Cardiac fibroblast (primary cell): ENCODE data around the gene DBX2.
"Not testable (repeated sequence)": the region's sequence is repeated elsewhere in the genome, so short reads cannot be mapped to it uniquely, and the experiment has no call there.

Experiments used
- DNase-seq, 2 donors: peaks; one replicate each; pipeline versions ENCODE4 v3.0.0 to v3.0.0-alpha.2; 2010; ENCODE audit warnings: low read depth in 2 of 2
- H3K4me3 ChIP-seq, 2 donors: replicated peaks in 1 of 2; 1 replicate in 1 of 2; 2 replicates in 1 of 2; pipeline ENCODE4 v1.5.1; 2011; ENCODE audit warnings: low read depth in 2 of 2, low read length in 2 of 2, mild to moderate bottlenecking in 2 of 2, moderate library complexity in 1 of 2
- TF ChIP-seq, protein P1 (sequence below): IDR thresholded peaks from one replicate; pipeline ENCODE4 v1.5.1; 2011; ENCODE audit warnings: low read depth, mild to moderate bottlenecking, low read length, inconsistent platforms

DBX2 gene

DNA sequence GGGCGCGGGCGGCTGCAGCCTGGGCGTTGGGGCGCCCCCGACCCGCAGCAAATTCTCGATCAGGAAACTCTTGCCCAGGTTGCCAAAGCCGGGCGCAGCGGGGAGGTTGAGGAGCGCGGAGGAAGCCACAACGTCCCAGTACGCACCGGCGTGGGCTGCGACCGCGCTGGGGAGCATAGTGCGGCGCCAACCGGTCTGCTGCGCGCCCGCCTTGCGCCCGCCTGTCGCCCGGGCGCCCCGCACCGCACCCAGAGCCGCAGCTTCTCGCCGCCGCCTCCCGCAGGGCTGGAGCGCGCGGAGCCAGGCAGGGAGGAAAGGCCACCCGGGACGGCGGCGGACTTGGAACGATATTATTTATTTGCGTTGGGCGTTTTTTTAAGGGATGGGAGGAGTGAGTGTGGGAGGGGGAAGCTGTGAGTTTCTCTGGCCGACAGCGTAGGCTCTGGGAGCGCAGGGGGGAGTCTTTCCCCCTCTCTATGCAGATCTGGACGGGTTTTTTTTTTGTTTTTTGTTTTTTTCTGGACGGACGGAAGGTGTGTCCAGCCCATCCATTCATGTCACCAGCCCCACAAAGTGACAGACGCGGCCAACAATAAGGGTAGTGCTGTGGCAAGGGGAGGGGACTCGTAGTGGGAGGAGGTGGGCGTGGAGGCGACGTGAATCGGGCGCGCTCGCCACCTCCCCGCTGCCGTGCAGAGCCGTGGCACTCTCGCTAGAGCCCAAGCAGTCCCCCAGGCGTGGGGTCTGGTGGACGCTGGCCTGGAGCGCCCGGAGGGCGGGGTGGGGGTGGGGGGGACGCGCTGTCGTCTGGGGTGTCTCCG lies at the start of gene DBX2:
Gene DBX2 (minus strand): TSS at position 349 of the 821 bp plus-strand sequence. CDS start 172 bp downstream, at position 177.
- peak within 1 kb of the TSS; percentile 33 to 35 for H3K4me3 ChIP-seq
- DNase-seq, result peak in 1 of 2 donors; percentile 1
- TF ChIP-seq, protein P1, sequence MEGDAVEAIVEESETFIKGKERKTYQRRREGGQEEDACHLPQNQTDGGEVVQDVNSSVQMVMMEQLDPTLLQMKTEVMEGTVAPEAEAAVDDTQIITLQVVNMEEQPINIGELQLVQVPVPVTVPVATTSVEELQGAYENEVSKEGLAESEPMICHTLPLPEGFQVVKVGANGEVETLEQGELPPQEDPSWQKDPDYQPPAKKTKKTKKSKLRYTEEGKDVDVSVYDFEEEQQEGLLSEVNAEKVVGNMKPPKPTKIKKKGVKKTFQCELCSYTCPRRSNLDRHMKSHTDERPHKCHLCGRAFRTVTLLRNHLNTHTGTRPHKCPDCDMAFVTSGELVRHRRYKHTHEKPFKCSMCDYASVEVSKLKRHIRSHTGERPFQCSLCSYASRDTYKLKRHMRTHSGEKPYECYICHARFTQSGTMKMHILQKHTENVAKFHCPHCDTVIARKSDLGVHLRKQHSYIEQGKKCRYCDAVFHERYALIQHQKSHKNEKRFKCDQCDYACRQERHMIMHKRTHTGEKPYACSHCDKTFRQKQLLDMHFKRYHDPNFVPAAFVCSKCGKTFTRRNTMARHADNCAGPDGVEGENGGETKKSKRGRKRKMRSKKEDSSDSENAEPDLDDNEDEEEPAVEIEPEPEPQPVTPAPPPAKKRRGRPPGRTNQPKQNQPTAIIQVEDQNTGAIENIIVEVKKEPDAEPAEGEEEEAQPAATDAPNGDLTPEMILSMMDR, result no peak

DNA sequence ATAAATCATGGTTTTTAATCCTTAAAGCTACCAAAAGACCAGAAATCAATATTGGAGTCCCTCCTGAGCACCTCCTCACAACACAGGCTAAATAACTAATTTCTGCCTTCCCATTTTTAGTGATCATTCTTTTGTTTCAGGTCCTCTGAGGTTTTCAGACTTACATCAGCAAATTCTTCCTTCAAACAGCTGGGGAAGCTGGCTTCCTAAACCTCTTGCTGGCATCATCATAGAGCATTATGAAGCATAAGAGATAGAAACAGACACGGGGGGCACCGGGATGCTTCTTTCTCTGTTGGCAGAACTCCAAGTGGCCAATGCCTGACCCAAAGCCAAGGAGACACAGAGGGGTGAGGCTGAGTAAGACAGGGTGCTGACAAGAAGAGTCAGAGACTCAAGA lies 47.9 kb upstream of the DBX2 start:
- no peak for DNase-seq
- no peak overlapping the region for H3K4me3 ChIP-seq
- TF ChIP-seq, protein P1, result no peak

DNA sequence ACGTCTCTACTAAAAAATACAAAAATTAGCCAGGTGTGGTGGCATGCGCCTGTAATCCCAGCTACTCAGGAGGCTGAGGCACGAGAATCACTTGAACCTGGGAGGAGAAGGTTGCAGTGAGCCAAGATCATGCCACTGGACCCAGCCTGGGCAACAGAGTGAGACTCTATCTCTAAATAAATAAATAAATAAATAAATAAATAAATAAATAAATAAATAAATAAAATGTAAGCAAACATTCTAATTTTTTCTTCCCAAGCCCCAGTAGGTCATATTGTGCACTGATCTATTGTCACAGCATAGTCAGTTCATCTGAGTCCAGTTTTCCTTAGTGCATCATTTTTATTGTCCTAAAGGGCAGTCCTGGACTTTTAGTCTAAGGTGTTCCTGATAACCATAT lies 44.5 kb upstream of the DBX2 start:
- DNase-seq, H3K4me3 ChIP-seq: not testable (repeated sequence)

- no peak for DNase-seq
- TF ChIP-seq, protein P1, result no peak
- no peak overlapping the region for H3K4me3 ChIP-seq
Measured at GRCh38 chr12:45093051-45093450, 42.2 kb upstream of the DBX2 start.

- peak in 1 of 2 donors; percentile 3 for DNase-seq
- H3K4me3 ChIP-seq, result no peak overlapping the region
- TF ChIP-seq, protein P1, result no peak
Measured at GRCh38 chr12:45089411-45090075, 38.6 kb upstream of the DBX2 start.

DNA sequence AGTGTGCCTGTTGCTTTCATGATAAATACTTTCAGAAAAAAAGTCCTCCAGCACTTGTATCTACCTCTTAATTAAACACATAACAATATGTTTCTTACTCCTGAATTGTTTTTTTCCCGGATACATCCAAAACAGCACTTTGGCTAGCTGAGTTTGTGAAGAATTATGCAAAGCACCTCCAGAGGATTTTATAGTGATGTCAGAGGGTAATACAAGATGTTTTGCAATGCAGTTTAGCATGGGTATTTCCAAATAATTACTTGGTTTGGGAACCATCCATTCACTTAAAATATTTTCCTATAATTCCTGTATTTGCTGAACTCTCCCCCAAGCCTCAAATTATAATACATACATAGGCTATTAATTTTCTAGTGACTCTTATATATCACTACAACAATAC lies 37.7 kb upstream of the DBX2 start:
- DNase-seq, result no peak
- H3K4me3 ChIP-seq, result no peak overlapping the region
- TF ChIP-seq, protein P1, result no peak

DNA sequence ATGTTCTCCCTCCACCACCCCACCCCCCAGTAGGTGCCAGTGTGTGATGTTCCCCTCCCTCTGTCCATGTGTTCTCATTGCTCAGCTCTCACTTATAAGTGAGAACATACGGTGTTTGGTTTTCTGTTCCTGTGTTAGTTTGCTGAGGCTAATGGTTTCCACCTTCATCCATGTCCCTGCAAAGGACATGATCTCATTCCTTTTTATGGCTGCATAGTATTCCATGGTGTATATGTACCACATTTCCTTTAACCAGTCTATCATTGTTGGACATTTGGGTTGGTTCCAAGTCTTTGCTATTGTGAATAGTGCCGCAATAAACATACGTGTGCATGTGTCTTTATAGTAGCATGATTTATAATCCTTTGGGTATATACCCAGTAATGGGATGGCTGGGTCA lies 33.3 kb upstream of the DBX2 start:
- H3K4me3 ChIP-seq, DNase-seq: not testable (repeated sequence)
